B cell (primary cell): Measurements from ENCODE around the gene PRM2. TPM values are rescaled to one million over a fixed set of nuclear protein-coding genes. Genes with fewer than 3 reads are reported as not detected.

ENCODE experiments used
- ATAC-seq: fragments of 200-7000 bp; cut with Tn5 transposase; one replicate; pipeline ENCODE4 v1.10.0; 2021; ENCODE audit warnings: low read depth, mild to moderate bottlenecking, moderate number of reproducible peaks, moderate library complexity
- CTCF ChIA-PET: fragments of 350-600 bp; sonication (Branson Sonifier 250); formaldehyde crosslinking; loops from one replicate; lab custom pipeline; 2021; ENCODE audit warnings: antibody characterized with exemption, inconsistent platforms; lab: Charles Lee
- POLR2A ChIA-PET: fragments of 350-600 bp; sonication (Branson Sonifier 250); formaldehyde crosslinking; loops from one replicate; lab custom pipeline; 2021; ENCODE audit warnings: antibody characterized with exemption; lab: Charles Lee
- DNase-seq: peaks from one replicate; pipeline ENCODE4 v3.0.0; 2013
- H2AFZ ChIP-seq: 2 replicates; pipeline ENCODE4 v1.6.1; 2012; ENCODE audit warnings: mild to moderate bottlenecking, low read depth, low read length; ENCODE audit not compliant: insufficient read depth, poor library complexity, severe bottlenecking
- H3K27ac ChIP-seq, 2 donors: 1 replicate in 1 of 2; 2 replicates in 1 of 2; pipeline ENCODE4 v1.5.1; 2012 to 2013; ENCODE audit warnings: low read length in 2 of 2, mild to moderate bottlenecking in 2 of 2, moderate library complexity in 1 of 2
- H3K27me3 ChIP-seq, 4 experiments: fragments of 200-600 bp in 1 of 4; sonication (generic) in 1 of 4; replicated peaks in 1 of 4; 1 replicate in 2 of 4; 2 replicates in 2 of 4; pipeline versions ENCODE4 v1.6.1 to v1.7.0; 2013 to 2016; ENCODE audit warnings: low read length in 3 of 4, mild to moderate bottlenecking in 2 of 4, mixed read lengths in 1 of 4, moderate library complexity in 1 of 4; ENCODE audit not compliant: insufficient read depth in 4 of 4, control insufficient read depth in 3 of 4; ENCODE audit errors: control extremely low read depth in 1 of 4
- H3K36me3 ChIP-seq, 2 experiments: replicated peaks in 1 of 2; 1 replicate in 1 of 2; 2 replicates in 1 of 2; pipeline versions ENCODE4 v1.6.1 to v1.7.1; 2013; ENCODE audit warnings: low read length in 1 of 2; ENCODE audit not compliant: insufficient read depth in 2 of 2, control insufficient read depth in 1 of 2; ENCODE audit errors: control extremely low read depth in 1 of 2, extremely low read depth in 1 of 2
- H3K4me1 ChIP-seq, 2 donors: fragments of 200-600 bp in 1 of 2; sonication (generic) in 1 of 2; 1 replicate in 1 of 2; 2 replicates in 1 of 2; pipeline versions ENCODE4 v1.5.1 to v1.6.1; 2013 to 2017; ENCODE audit warnings: low read length in 2 of 2; ENCODE audit not compliant: control insufficient read depth in 2 of 2, insufficient read depth in 2 of 2
- H3K4me2 ChIP-seq: replicated peaks from 2 replicates; pipeline ENCODE3; 2012; ENCODE audit warnings: mild to moderate bottlenecking, low read depth, low read length; ENCODE audit not compliant: poor library complexity, severe bottlenecking
- H3K4me3 ChIP-seq, 5 experiments: fragments of 200-600 bp in 1 of 5; sonication (generic) in 1 of 5; 1 replicate in 3 of 5; 2 replicates in 2 of 5; pipeline versions ENCODE4 v1.5.1 to v1.7.0; 2011 to 2016; ENCODE audit warnings: low read length in 4 of 5, mild to moderate bottlenecking in 4 of 5, low read depth in 2 of 5, control low read depth in 1 of 5, moderate library complexity in 1 of 5; ENCODE audit not compliant: insufficient read depth in 1 of 5; ENCODE audit errors: control extremely low read depth in 1 of 5, extremely low read depth in 1 of 5
- H3K79me2 ChIP-seq: fragments of 200-600 bp; sonication (generic); one replicate; pipeline ENCODE4 v1.6.0; 2016; ENCODE audit warnings: low read length; ENCODE audit not compliant: control insufficient read depth, insufficient read depth
- H3K9ac ChIP-seq: fragments of 200-600 bp; sonication (generic); 2 replicates; pipeline ENCODE4 v1.6.1; 2017; ENCODE audit warnings: mild to moderate bottlenecking, low read length, moderate library complexity
- H3K9me3 ChIP-seq, 3 donors: one replicate each; pipeline versions ENCODE4 v1.6.1 to v1.7.1; 2013; ENCODE audit warnings: low read length in 2 of 3; ENCODE audit not compliant: control insufficient read depth in 2 of 3, insufficient read depth in 1 of 3; ENCODE audit errors: control extremely low read depth in 1 of 3
- H4K20me1 ChIP-seq: 2 replicates; pipeline ENCODE4 v1.6.0; 2012; ENCODE audit warnings: mild to moderate bottlenecking, low read length; ENCODE audit not compliant: insufficient read depth, control insufficient read depth, poor library complexity, severe bottlenecking
- H3K27ac Mint-ChIP-seq: one replicate; pipeline ENCODE4 v1.8.0; 2021; ENCODE audit warnings: mixed read lengths
- H3K27me3 Mint-ChIP-seq: one replicate; pipeline ENCODE4 v1.8.0; 2021; ENCODE audit warnings: mixed read lengths
- H3K4me1 Mint-ChIP-seq: one replicate; pipeline ENCODE4 v1.8.0; 2021; ENCODE audit warnings: mixed read lengths
- H3K4me3 Mint-ChIP-seq: one replicate; pipeline ENCODE4 v1.8.0; 2021; ENCODE audit warnings: mixed read lengths
- H3K9me3 Mint-ChIP-seq: one replicate; pipeline ENCODE4 v1.8.0; 2022; ENCODE audit warnings: mixed read lengths; ENCODE audit not compliant: insufficient read depth
- EZH2 ChIP-seq: IDR thresholded peaks from 2 replicates; pipeline ENCODE4 v1.6.1; 2012; ENCODE audit warnings: borderline replicate concordance, low read depth, mild to moderate bottlenecking, moderate library complexity, low read length; ENCODE audit not compliant: insufficient read depth, poor library complexity, severe bottlenecking
- WGBS: methylation state at CpG from one replicate; pipeline ENCODE4 v1.1.5; 2013; ENCODE audit warnings: missing lambda C conversion rate; ENCODE audit not compliant: insufficient coverage; 5-methylcytosine and 5-hydroxymethylcytosine counted together
- intact Hi-C: fragments of 100-400 bp; cut with micrococcal nuclease; formaldehyde crosslinking; loops from one replicate; pipeline ENCODE4 v1.10.0; 2022
- polyA plus RNA-seq: library from polyadenylated mRNA; depleted of rRNA; stranded (reverse); fragments of >200 nt; gene quantifications from 2 replicates; pipeline ENCODE4 v1.2.3, GENCODE V29; 2012
- total RNA-seq, 2 donors: library from RNA; stranded (reverse); fragments of 120-200 nt in 1 of 2; gene quantifications; 1 replicate in 1 of 2; 2 replicates in 1 of 2; pipeline versions ENCODE4 v1.2.3 to v1.2.4, GENCODE V29; 2013 to 2022
- TF ChIP-seq, protein P1 (sequence below): fragments of 200-600 bp; IDR thresholded peaks from one replicate; pipeline ENCODE4 v1.8.0; 2022; ENCODE audit warnings: antibody characterized with exemption, mild to moderate bottlenecking

PRM2 gene
- total and polyA plus RNA-seq, 2 donors (not counting 1 experiment from before 2014, with no cell fraction given), result not detected

DNA sequence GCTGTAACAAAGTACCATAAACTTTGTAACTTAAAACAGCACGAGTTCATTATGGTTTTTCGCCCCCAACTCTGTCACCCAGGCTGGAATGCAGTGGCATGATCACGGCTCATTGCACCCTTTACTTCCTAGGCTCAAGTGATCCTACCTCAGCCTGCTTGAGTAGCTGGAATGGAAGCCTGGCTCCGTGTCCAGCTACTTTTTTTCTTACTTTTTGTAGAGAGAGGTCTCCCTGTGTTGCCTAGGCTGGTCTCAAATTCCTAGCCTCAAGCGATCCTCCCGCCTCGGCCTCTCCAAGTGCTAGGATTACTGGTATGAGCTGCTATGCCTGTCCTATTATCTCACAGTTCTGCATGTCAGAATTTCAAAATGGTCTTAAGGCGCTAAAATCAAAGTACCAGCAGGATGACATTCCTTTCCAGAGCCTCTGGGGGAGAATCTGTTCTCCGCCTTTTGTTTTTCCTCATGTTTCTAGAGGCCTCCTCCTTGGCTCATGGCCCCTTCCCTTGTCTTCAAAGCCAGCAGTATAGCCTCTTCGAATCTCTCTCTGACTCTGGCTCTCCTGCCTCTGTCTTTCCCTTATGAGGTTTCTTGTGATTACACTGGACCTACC is 14.9 kb upstream of the PRM2 start:
- POLR2A ChIA-PET, result no interaction called here
- Histone ChIP-seq H3K27me3 (peaks cover 0 to 6% (median 0%) of the 10 kb centered on the region in 4 experiments), H3K79me2 (no peaks in the 10 kb centered on the region), H3K4me2 (no peak overlapping the region), H3K9ac (no peak overlapping the region), H2AFZ (no peak overlapping the region), H3K36me3 (no peaks in the 10 kb centered on the region), H4K20me1 (no peaks in the 10 kb centered on the region), H3K4me3 (no peak overlapping the region), H3K27ac (no peak overlapping the region), H3K4me1 (peaks cover 25 to 28% of the 10 kb centered on the region in 2 donors), H3K9me3 (peaks cover 0 to 5% (median 0%) of the 10 kb centered on the region in 3 donors)
- intact Hi-C loops, result no loop called here
- TF ChIP-seq, protein P1, sequence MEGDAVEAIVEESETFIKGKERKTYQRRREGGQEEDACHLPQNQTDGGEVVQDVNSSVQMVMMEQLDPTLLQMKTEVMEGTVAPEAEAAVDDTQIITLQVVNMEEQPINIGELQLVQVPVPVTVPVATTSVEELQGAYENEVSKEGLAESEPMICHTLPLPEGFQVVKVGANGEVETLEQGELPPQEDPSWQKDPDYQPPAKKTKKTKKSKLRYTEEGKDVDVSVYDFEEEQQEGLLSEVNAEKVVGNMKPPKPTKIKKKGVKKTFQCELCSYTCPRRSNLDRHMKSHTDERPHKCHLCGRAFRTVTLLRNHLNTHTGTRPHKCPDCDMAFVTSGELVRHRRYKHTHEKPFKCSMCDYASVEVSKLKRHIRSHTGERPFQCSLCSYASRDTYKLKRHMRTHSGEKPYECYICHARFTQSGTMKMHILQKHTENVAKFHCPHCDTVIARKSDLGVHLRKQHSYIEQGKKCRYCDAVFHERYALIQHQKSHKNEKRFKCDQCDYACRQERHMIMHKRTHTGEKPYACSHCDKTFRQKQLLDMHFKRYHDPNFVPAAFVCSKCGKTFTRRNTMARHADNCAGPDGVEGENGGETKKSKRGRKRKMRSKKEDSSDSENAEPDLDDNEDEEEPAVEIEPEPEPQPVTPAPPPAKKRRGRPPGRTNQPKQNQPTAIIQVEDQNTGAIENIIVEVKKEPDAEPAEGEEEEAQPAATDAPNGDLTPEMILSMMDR, result no peak
- TF ChIP-seq EZH2, result no peak
- Mint-ChIP-seq H3K9me3 (no peaks in the 10 kb centered on the region), H3K4me3 (no peak overlapping the region), H3K4me1 (peaks cover 42% of the 10 kb centered on the region), H3K27ac (no peak overlapping the region), H3K27me3 (no peaks in the 10 kb centered on the region)
- CTCF ChIA-PET, result interaction anchor here (0.9 to 1.8 kb wide), 3 partner anchors 12 to 67 kb away, joined by 3 to 5 read pairs (median 4); partner anchors contain the start of gene SOCS1
- no peak for DNase-seq
- WGBS, result 97% methylated on average over 9 of the region's 10 CpGs
- ATAC-seq, result no peak

- no peak overlapping the region for H3K9ac ChIP-seq
- intact Hi-C loops, result no loop called here
- H3K27me3 ChIP-seq, result peaks cover 0 to 6% (median 0%) of the 10 kb centered on the region in 4 experiments
- TF ChIP-seq, protein P1, result no peak
- TF ChIP-seq EZH2, result no peak
- H4K20me1 ChIP-seq, result no peaks in the 10 kb centered on the region
- Mint-ChIP-seq H3K27ac (peak overlapping the region; percentile 27), H3K4me3 (no peak overlapping the region), H3K27me3 (no peaks in the 10 kb centered on the region), H3K4me1 (peaks cover 48% of the 10 kb centered on the region), H3K9me3 (peaks cover 5% of the 10 kb centered on the region)
- no peak overlapping the region for H2AFZ ChIP-seq
- H3K36me3 ChIP-seq, result no peaks in the 10 kb centered on the region
- POLR2A ChIA-PET, result no interaction called here
- H3K79me2 ChIP-seq, result no peaks in the 10 kb centered on the region
- peaks cover 0 to 6% (median 0%) of the 10 kb centered on the region in 3 donors for H3K9me3 ChIP-seq
- no peak for ATAC-seq
- CTCF ChIA-PET, result no interaction called here
- no peak overlapping the region for H3K4me2 ChIP-seq
- H3K4me3 ChIP-seq, result no peak overlapping the region
- H3K4me1 ChIP-seq, result peaks cover 23% of the 10 kb centered on the region in 2 donors
- no peak for DNase-seq
- H3K27ac ChIP-seq, result no peak overlapping the region
- 99% methylated on average over 6 of the region's 8 CpGs for WGBS
Observed at GRCh38 chr16:11290102-11290893, 14.0 kb upstream of the PRM2 start.
